Measurements from ENCODE around the gene CCDC150.
A peak's percentile ranks its signal among the peaks of the same experiment; 100 is the strongest.
"Not testable (repeated sequence)": the region's sequence is repeated elsewhere in the genome, so short reads cannot be mapped to it uniquely, and the experiment has no call there.

The CCDC150 gene

GRCh38 chr2:196601430-196602306 lies 37.8 kb upstream of the CCDC150 start:
- no peak for TF ChIP-seq CTCF (IDR thresholded peaks at IDR 0.05; ENCODE audit: poor library complexity, severe bottlenecking)
- no peaks in the 10 kb centered on the region for H3K9me3 ChIP-seq (ENCODE audit: severe bottlenecking)
- no peak overlapping the region for H3K4me3 ChIP-seq (ENCODE audit: severe bottlenecking)
- H3K4me1 ChIP-seq (ENCODE audit: insufficient read depth, poor library complexity, severe bottlenecking) = peaks cover 6% of the 10 kb centered on the region
- H3K27ac ChIP-seq (ENCODE audit: poor library complexity, severe bottlenecking) = no peak overlapping the region
- ATAC-seq (ENCODE audit: low read depth) (peak; percentile 98), DNase-seq (ENCODE audit: low spot score) (peak; percentile 64)
- H3K36me3 ChIP-seq (ENCODE audit: low read depth) = no peaks in the 10 kb centered on the region
- no peaks in the 10 kb centered on the region for H3K27me3 ChIP-seq (ENCODE audit: insufficient read depth, poor library complexity, severe bottlenecking)

- H3K36me3 ChIP-seq (ENCODE audit: low read depth) = no peaks in the 10 kb centered on the region
- no peak for TF ChIP-seq CTCF (IDR thresholded peaks at IDR 0.05; ENCODE audit: poor library complexity, severe bottlenecking)
Observed at GRCh38 chr2:196604196-196604595, 35.3 kb upstream of the CCDC150 start.

GRCh38 chr2:196606516-196606915 lies 33.0 kb upstream of the CCDC150 start:
- no peak for TF ChIP-seq CTCF (IDR thresholded peaks at IDR 0.05; ENCODE audit: poor library complexity, severe bottlenecking)
- ATAC-seq (ENCODE audit: low read depth) = no peak
- peaks cover 13% of the 10 kb centered on the region for H3K4me1 ChIP-seq (ENCODE audit: insufficient read depth, poor library complexity, severe bottlenecking)
- H3K27me3 ChIP-seq (ENCODE audit: insufficient read depth, poor library complexity, severe bottlenecking) = no peaks in the 10 kb centered on the region
- H3K9me3 ChIP-seq (ENCODE audit: severe bottlenecking) = no peaks in the 10 kb centered on the region
- H3K36me3 ChIP-seq (ENCODE audit: low read depth) = no peaks in the 10 kb centered on the region
- no peak for DNase-seq (ENCODE audit: low spot score)
- H3K27ac ChIP-seq (ENCODE audit: poor library complexity, severe bottlenecking) = no peak overlapping the region
- H3K4me3 ChIP-seq (ENCODE audit: severe bottlenecking) = no peak overlapping the region

More at GRCh38 chr2:196604196-196604595, 35.3 kb upstream of the CCDC150 start:
- H3K4me1 ChIP-seq (ENCODE audit: insufficient read depth, poor library complexity, severe bottlenecking) = peaks cover 16% of the 10 kb centered on the region
- H3K27me3 ChIP-seq (ENCODE audit: insufficient read depth, poor library complexity, severe bottlenecking) = no peaks in the 10 kb centered on the region
- no peak for ATAC-seq (ENCODE audit: low read depth)
- no peak for DNase-seq (ENCODE audit: low spot score)
- H3K27ac ChIP-seq (ENCODE audit: poor library complexity, severe bottlenecking) = no peak overlapping the region
- H3K4me3 ChIP-seq (ENCODE audit: severe bottlenecking) = no peak overlapping the region
- H3K9me3 ChIP-seq (ENCODE audit: severe bottlenecking) = no peaks in the 10 kb centered on the region

GRCh38 chr2:196607073-196607472 lies 32.4 kb upstream of the CCDC150 start:
- Histone ChIP-seq H3K9me3 (ENCODE audit: severe bottlenecking) (no peaks in the 10 kb centered on the region), H3K4me1 (ENCODE audit: insufficient read depth, poor library complexity, severe bottlenecking) (peaks cover 9% of the 10 kb centered on the region), H3K4me3 (ENCODE audit: severe bottlenecking) (no peak overlapping the region), H3K27me3 (ENCODE audit: insufficient read depth, poor library complexity, severe bottlenecking) (no peaks in the 10 kb centered on the region), H3K36me3 (ENCODE audit: low read depth) (no peaks in the 10 kb centered on the region), H3K27ac (ENCODE audit: poor library complexity, severe bottlenecking) (no peak overlapping the region)
- no peak for DNase-seq (ENCODE audit: low spot score)
- no peak for TF ChIP-seq CTCF (IDR thresholded peaks at IDR 0.05; ENCODE audit: poor library complexity, severe bottlenecking)
- ATAC-seq (ENCODE audit: low read depth) = no peak

GRCh38 chr2:196607896-196608295 lies 31.6 kb upstream of the CCDC150 start:
- not testable (repeated sequence) for H3K9me3 ChIP-seq (ENCODE audit: severe bottlenecking); H3K36me3 ChIP-seq (ENCODE audit: low read depth); DNase-seq (ENCODE audit: low spot score); H3K27me3 ChIP-seq (ENCODE audit: insufficient read depth, poor library complexity, severe bottlenecking); H3K4me1 ChIP-seq (ENCODE audit: insufficient read depth, poor library complexity, severe bottlenecking); H3K27ac ChIP-seq (ENCODE audit: poor library complexity, severe bottlenecking); H3K4me3 ChIP-seq (ENCODE audit: severe bottlenecking)
- ATAC-seq (ENCODE audit: low read depth) = peak; percentile 41; the same call in 2 of the 3 replicates

Measured in RWPE2 (cell line).